Smooth muscle cell (in vitro differentiated cells): ENCODE data around the gene KIF5A. TPM values are rescaled to one million over a fixed set of nuclear protein-coding genes. Genes with fewer than 3 reads are reported as not detected.
"Not testable (repeated sequence)": the region's sequence is repeated elsewhere in the genome, so short reads cannot be mapped to it uniquely, and the experiment has no call there.

ENCODE experiments used
- DNase-seq: peaks from one replicate; lab custom pipeline; 2025; ENCODE audit not compliant: unreplicated experiment; lab: John Stamatoyannopoulos, UW
- H2AFZ ChIP-seq: fragments of 200-600 bp; sonication (generic); 2 replicates; pipeline ENCODE4 v1.6.0; 2016; ENCODE audit warnings: antibody characterized with exemption, low read depth, mild to moderate bottlenecking
- H3F3A ChIP-seq: fragments of 200-600 bp; sonication (generic); 2 replicates; pipeline ENCODE4 v1.6.0; 2017; ENCODE audit warnings: antibody characterized with exemption, low read depth
- H3K27ac ChIP-seq: fragments of 200-600 bp; sonication (generic); 2 replicates; pipeline ENCODE4 v1.5.1; 2016; ENCODE audit warnings: low read depth, mild to moderate bottlenecking
- H3K27me3 ChIP-seq: fragments of 200-600 bp; sonication (generic); 2 replicates; pipeline ENCODE4 v1.6.1; 2016; ENCODE audit warnings: low read depth, mild to moderate bottlenecking
- H3K36me3 ChIP-seq: fragments of 200-600 bp; sonication (generic); 2 replicates; pipeline ENCODE4 v1.5.1; 2016; ENCODE audit warnings: low read depth
- H3K4me1 ChIP-seq: fragments of 200-600 bp; sonication (generic); 2 replicates; pipeline ENCODE4 v1.5.1; 2016; ENCODE audit warnings: low read depth
- H3K4me2 ChIP-seq: fragments of 200-600 bp; sonication (generic); 2 replicates; pipeline ENCODE4 v1.6.0; 2016; ENCODE audit warnings: mild to moderate bottlenecking
- H3K4me3 ChIP-seq: fragments of 200-600 bp; sonication (generic); 2 replicates; pipeline ENCODE4 v1.5.1; 2016; ENCODE audit warnings: mild to moderate bottlenecking
- H3K79me2 ChIP-seq: fragments of 200-600 bp; sonication (generic); 2 replicates; pipeline ENCODE4 v1.6.0; 2016; ENCODE audit warnings: low read depth, mild to moderate bottlenecking
- H3K9ac ChIP-seq: fragments of 200-600 bp; sonication (generic); 2 replicates; pipeline ENCODE4 v1.6.0; 2016; ENCODE audit warnings: low read depth
- H3K9me3 ChIP-seq: fragments of 200-600 bp; sonication (generic); replicated peaks from 2 replicates; pipeline ENCODE4 v1.5.1; 2016; ENCODE audit warnings: low read depth
- H4K20me1 ChIP-seq: fragments of 200-600 bp; sonication (generic); 2 replicates; pipeline ENCODE4 v1.6.0; 2016; ENCODE audit warnings: low read depth
- CTCF ChIP-seq: fragments of 200-600 bp; sonication (generic); IDR thresholded peaks from 2 replicates; pipeline ENCODE4 v1.5.1; 2017; ENCODE audit warnings: borderline replicate concordance, mild to moderate bottlenecking, antibody characterized with exemption; ENCODE audit not compliant: insufficient read depth, poor library complexity, severe bottlenecking
- WGBS: methylation state at CpG from one replicate; pipeline ENCODE4 v1.1.7; 2016; ENCODE audit warnings: low lambda C conversion rate; 5-methylcytosine and 5-hydroxymethylcytosine counted together
- polyA plus RNA-seq: library from polyadenylated mRNA; unstranded; fragments of >200 nt; fragmentation: Nextera tagmentation; extraction: Ambion mirVana; gene quantifications from 2 replicates; pipeline ENCODE4 v1.2.1, GENCODE V29; 2016
- total RNA-seq: library from RNA; depleted of rRNA; stranded (reverse); fragments of >200 nt; gene quantifications from 2 replicates; pipeline ENCODE4 v1.2.3, GENCODE V29; 2014

The KIF5A gene
- total and polyA plus RNA-seq, 2 experiments from 2014 or later: 0.34 to 2.8 TPM

GRCh38 chr12:57564178-57564740 is 14.4 kb downstream of the KIF5A start:
- Histone ChIP-seq H3K9ac (no peak overlapping the region), H3K36me3 (no peaks in the 10 kb centered on the region), H3K27me3 (no peaks in the 10 kb centered on the region), H3K4me1 (peaks cover 6% of the 10 kb centered on the region), H4K20me1 (peaks cover 27% of the 10 kb centered on the region), H3K4me2 (no peak overlapping the region), H3K27ac (no peak overlapping the region), H3K9me3 (no peaks in the 10 kb centered on the region), H3K79me2 (no peaks in the 10 kb centered on the region), H2AFZ (no peak overlapping the region), H3K4me3 (no peak overlapping the region), H3F3A (no peaks in the 10 kb centered on the region)
- DNase-seq: no peak
- WGBS: 97% methylated on average over 7 of the region's 7 CpGs
- no peak for TF ChIP-seq CTCF

- no peak overlapping the region for H3K4me3 ChIP-seq
- no peaks in the 10 kb centered on the region for H3K36me3 ChIP-seq
- TF ChIP-seq CTCF: no peak
- DNase-seq: no peak
- no peak overlapping the region for H3K4me2 ChIP-seq
- WGBS: 92% methylated on average over 6 of the region's 6 CpGs
- no peak overlapping the region for H3K9ac ChIP-seq
- no peak overlapping the region for H2AFZ ChIP-seq
- no peaks in the 10 kb centered on the region for H4K20me1 ChIP-seq
- no peaks in the 10 kb centered on the region for H3K4me1 ChIP-seq
- H3K27me3 ChIP-seq: no peaks in the 10 kb centered on the region
- no peaks in the 10 kb centered on the region for H3F3A ChIP-seq
- H3K27ac ChIP-seq: no peak overlapping the region
- no peaks in the 10 kb centered on the region for H3K79me2 ChIP-seq
- H3K9me3 ChIP-seq: no peaks in the 10 kb centered on the region
Measured at GRCh38 chr12:57568838-57569237, 19.0 kb downstream of the KIF5A start.

GRCh38 chr12:57569858-57570257 is 20.0 kb downstream of the KIF5A start:
- H3F3A ChIP-seq: no peaks in the 10 kb centered on the region
- no peak overlapping the region for H3K9ac ChIP-seq
- 93% methylated on average over 18 of the region's 18 CpGs for WGBS
- no peak for TF ChIP-seq CTCF
- no peaks in the 10 kb centered on the region for H4K20me1 ChIP-seq
- H3K27me3 ChIP-seq: no peaks in the 10 kb centered on the region
- no peak overlapping the region for H3K4me3 ChIP-seq
- no peaks in the 10 kb centered on the region for H3K36me3 ChIP-seq
- no peak overlapping the region for H2AFZ ChIP-seq
- no peaks in the 10 kb centered on the region for H3K79me2 ChIP-seq
- H3K27ac ChIP-seq: no peak overlapping the region
- H3K9me3 ChIP-seq: no peaks in the 10 kb centered on the region
- no peaks in the 10 kb centered on the region for H3K4me1 ChIP-seq
- no peak for DNase-seq
- H3K4me2 ChIP-seq: no peak overlapping the region

- WGBS: 97% methylated on average over 13 of the region's 13 CpGs
Measured at GRCh38 chr12:57570438-57570837, 20.6 kb downstream of the KIF5A start.

More at GRCh38 chr12:57570438-57570837, 20.6 kb downstream of the KIF5A start:
- not testable (repeated sequence) for H3K9me3 ChIP-seq, DNase-seq, H3K4me1 ChIP-seq, H3K36me3 ChIP-seq, H3K4me3 ChIP-seq, H2AFZ ChIP-seq, H4K20me1 ChIP-seq, H3K27me3 ChIP-seq, H3K9ac ChIP-seq, H3K4me2 ChIP-seq, H3F3A ChIP-seq, H3K27ac ChIP-seq, H3K79me2 ChIP-seq
